ENCODE measurements around the gene THBS2.
"Not testable (repeated sequence)": the region's sequence is repeated elsewhere in the genome, so short reads cannot be mapped to it uniquely, and the experiment has no call there.

THBS2 gene

DNA sequence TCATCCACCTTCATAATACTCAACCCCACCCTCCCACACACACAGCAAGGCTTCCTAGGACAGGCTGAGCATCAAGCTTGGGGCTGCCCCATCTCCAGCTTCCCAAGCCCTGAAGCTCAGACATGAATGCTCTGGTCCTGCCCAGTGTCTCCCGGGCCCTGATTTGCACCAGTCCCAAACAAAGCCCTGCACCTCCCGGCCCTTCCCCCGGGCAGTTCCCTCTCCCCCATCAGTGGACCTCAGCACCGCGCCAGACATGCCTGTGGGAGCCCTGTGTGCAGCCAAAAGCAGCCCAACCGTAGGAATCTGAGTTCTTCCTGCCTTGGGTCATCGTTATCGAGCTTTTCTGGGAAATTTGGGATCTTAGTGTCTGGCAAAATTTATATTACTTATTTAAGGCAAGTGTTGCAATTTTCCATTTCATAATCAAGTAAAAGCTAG lies 63.5 kb downstream of the THBS2 start:
- DNase-seq (no peak), ATAC-seq (replicated peaks) (no peak)
- Mint-ChIP-seq H3K9me3 (peaks cover 5 to 7% of the 10 kb centered on the region in 2 donors), H3K27ac (no peak overlapping the region), H3K27me3 (peaks cover 0 to 12% of the 10 kb centered on the region in 2 donors), H3K4me1 (no peaks in the 10 kb centered on the region), H3K36me3 (no peaks in the 10 kb centered on the region), H3K4me3 (no peak overlapping the region)

DNA sequence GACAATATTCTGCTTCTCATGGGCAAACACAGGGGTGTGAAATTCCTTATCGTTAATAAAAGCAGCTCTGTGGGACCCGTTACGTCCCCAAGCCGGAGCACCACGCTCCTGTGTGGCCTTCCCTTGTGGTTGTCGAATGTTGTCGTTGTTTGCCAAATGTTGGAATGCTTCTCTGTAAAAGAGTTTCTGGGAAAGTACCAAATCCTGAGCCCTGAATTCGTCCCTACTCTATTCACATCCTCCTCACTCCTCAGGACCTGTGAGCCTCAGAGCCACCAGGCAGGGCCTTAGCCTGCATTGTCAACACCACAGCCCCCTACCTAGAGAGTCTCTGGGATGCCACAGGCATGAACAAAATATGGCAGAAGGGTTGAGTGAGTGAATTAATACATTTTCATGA lies 64.0 kb downstream of the THBS2 start:
- Mint-ChIP-seq H3K4me1 (no peaks in the 10 kb centered on the region), H3K9me3 (peaks cover 5% of the 10 kb centered on the region in 2 donors), H3K27ac (no peak overlapping the region), H3K4me3 (no peak overlapping the region), H3K36me3 (no peaks in the 10 kb centered on the region), H3K27me3 (peaks cover 0 to 12% of the 10 kb centered on the region in 2 donors)
- ATAC-seq (replicated peaks) = no peak
- DNase-seq = no peak

DNA sequence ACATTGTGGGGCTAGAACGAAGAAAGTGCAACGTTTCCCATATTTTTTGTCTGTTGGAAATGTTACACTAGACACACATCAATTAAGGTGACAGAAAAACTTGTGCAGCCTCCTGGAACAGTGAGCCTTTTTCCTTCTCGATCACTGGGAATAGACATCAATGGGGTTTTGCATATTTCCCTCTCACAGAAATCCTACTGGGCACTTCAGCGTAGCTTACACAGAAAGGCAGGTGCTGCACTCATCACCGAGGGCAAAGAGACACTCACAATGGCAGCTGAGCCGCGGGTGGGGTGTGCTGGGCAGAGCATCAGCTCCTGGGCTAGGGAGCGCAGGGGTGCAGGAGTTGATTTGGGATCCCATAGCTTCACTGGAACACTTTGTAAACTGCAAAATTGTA lies 64.5 kb downstream of the THBS2 start:
- Mint-ChIP-seq H3K9me3 (peaks cover 5% of the 10 kb centered on the region in 2 donors), H3K27ac (no peak overlapping the region), H3K4me1 (no peaks in the 10 kb centered on the region), H3K27me3 (peaks cover 0 to 12% of the 10 kb centered on the region in 2 donors), H3K4me3 (no peak overlapping the region), H3K36me3 (no peaks in the 10 kb centered on the region)
- ATAC-seq (replicated peaks) (no peak), DNase-seq (no peak)

DNA sequence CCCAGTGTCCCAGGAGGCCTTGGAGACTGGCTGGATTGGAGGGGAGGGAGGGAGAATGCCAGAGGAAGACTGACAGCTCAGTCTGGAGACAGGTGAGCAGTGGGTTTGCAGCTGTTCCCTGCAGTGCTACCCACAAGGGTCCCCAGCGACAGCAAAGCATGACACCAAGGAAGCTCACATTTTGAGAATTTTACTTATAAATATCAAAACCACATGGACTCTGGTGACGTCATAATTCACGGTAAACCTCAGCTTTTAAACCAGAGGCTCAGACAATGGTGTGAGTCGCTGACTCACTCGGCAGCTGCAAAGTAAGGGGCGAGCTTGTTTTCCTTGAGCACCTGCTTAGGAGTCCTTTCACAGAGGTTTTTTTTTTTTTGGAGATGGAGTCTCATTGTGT lies 65.2 kb downstream of the THBS2 start:
- H3K36me3 Mint-ChIP-seq = no peaks in the 10 kb centered on the region
- peaks cover 0 to 12% of the 10 kb centered on the region in 2 donors for H3K27me3 Mint-ChIP-seq
- H3K9me3 Mint-ChIP-seq = peaks cover 5% of the 10 kb centered on the region in 2 donors
- no peak overlapping the region for H3K27ac Mint-ChIP-seq
- no peak overlapping the region for H3K4me3 Mint-ChIP-seq
- H3K4me1 Mint-ChIP-seq = no peaks in the 10 kb centered on the region
- no peak for ATAC-seq (replicated peaks)
- DNase-seq = no peak

DNA sequence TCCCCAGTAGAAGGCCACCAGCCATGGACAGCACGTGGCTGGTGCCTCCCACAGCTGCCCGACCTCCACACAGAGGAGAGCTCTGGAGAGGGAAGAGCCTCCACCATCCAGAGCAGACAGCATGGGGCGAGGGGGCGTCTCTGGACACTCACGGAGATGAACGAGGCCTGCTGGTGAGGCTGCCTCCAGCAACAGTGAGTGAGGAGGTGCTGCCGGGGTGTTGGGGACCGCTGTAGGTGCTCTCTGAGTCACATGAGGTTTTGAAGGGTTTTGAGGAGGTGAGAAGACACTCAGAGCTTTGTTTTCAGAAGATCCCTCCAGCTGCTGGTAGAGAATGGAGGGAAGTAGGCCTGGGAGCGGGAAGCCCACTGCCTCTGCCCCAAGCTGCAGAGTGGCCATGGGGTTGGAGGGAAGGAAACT lies 65.6 kb downstream of the THBS2 start:
- no peak for ATAC-seq (replicated peaks)
- Mint-ChIP-seq H3K27me3 (peaks cover 0 to 9% of the 10 kb centered on the region in 2 donors), H3K36me3 (no peaks in the 10 kb centered on the region), H3K9me3 (peaks cover 4 to 5% of the 10 kb centered on the region in 2 donors), H3K27ac (no peak overlapping the region), H3K4me3 (no peak overlapping the region), H3K4me1 (no peaks in the 10 kb centered on the region)
- no peak for DNase-seq

DNA sequence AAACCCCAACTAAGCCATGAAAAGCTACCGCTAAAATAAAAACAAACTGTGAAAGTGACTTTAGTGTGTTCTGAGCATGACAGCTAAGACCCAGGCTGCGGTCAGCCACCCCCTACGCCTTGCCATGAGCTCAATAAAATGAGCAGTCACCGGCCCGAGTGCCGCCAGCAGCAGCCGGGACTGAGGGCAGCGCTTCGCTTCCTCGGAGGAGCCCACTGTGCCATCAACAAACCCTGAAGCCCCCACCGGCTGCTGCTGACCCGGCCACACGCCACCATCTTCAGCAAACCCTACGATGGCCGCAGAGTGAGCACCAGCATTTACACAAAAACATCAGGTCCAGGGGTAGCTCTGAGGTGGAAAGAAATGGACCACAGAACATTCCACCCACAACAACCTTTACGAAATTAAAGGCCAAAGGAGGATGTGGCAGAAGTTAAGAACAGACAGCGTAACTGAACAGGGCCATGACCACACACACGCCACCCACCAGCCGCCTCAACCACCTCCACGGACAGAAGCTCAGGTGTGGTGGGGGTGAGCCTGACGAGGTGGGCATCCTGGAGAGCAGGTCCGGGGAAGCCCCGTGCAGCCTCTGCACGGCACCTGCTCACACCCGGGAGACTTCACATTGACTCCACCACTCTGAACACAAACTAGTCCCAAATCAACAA lies 67.0 kb downstream of the THBS2 start:
- Mint-ChIP-seq H3K27me3 (peaks cover 0 to 3% of the 10 kb centered on the region in 2 donors), H3K27ac (no peak overlapping the region), H3K9me3 (peaks cover 2 to 3% of the 10 kb centered on the region in 2 donors), H3K36me3 (no peaks in the 10 kb centered on the region), H3K4me3 (no peak overlapping the region), H3K4me1 (no peaks in the 10 kb centered on the region)
- DNase-seq (no peak), ATAC-seq (replicated peaks) (no peak)

DNA sequence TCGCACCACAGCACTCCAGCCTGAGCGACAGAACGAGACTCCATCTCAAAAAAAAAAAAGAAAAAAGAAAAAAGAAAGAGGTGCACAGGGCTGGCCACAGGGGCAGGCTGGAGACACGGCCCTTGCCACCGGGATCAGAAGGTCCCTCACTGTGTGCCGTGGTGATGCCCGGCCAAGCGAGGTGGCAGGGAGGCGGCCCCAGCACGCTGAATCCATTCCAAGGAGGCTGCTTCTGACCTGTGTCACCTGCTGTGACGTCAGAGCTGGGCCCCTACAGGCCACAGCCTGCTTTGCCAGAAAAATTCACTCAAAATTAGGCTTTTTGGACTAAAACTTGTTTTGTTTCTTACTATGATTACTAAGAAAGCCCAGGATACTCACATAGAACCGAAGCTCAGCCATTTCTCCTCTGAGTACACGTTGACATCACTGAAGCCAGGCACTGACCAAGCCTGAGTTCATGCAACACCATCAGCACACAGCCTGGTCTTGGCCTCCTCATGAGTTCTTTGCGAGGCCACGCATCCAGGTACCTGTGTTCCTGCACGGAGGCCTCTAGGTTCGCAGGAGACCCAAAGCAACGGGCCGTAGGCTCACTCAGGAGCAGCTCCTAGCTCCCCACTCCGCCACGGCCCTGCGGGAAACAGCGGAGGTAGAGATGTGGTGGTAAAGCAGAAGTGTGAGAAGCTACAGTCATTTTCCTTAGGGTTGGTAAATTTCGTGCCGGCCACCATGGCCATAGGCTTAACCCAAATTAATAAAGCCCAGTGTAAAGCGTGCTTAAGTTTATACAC lies 67.8 kb downstream of the THBS2 start:
- Mint-ChIP-seq H3K4me1 (no peaks in the 10 kb centered on the region), H3K4me3 (no peak overlapping the region), H3K27me3 (no peaks in the 10 kb centered on the region), H3K9me3 (no peaks in the 10 kb centered on the region), H3K36me3 (no peaks in the 10 kb centered on the region), H3K27ac (no peak overlapping the region)
- ATAC-seq (replicated peaks) (no peak), DNase-seq (no peak)

DNA sequence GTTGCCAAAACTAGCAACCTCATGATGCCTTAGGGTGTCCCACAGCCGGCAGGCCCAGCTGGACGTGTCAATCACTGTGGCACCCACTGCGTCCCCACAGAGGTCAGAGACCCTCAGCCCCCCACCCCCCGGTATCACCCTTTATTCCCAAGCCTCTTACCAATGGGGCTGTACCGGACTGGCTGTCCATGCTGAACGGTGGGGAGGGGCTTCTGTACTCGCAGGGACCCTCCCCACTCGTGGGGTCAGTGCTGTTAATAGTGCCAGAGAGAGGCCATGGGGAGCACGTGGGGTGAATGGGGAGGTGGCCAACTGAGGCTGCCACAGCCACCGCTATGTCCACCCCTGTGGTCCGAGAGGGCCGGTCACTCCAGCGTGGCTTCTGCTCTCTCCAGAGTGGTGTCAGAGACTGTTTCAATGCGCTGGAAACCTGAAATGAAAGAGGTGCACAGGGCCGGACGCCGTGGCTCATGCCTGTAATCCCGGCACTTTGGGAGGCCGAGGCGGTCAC lies 68.6 kb downstream of the THBS2 start:
- no peak overlapping the region for H3K4me3 Mint-ChIP-seq
- no peaks in the 10 kb centered on the region for H3K36me3 Mint-ChIP-seq
- H3K4me1 Mint-ChIP-seq = no peaks in the 10 kb centered on the region
- ATAC-seq (replicated peaks) (no peak), DNase-seq (no peak)
- no peaks in the 10 kb centered on the region for H3K9me3 Mint-ChIP-seq
- H3K27ac Mint-ChIP-seq = no peak overlapping the region
- H3K27me3 Mint-ChIP-seq = no peaks in the 10 kb centered on the region

DNA sequence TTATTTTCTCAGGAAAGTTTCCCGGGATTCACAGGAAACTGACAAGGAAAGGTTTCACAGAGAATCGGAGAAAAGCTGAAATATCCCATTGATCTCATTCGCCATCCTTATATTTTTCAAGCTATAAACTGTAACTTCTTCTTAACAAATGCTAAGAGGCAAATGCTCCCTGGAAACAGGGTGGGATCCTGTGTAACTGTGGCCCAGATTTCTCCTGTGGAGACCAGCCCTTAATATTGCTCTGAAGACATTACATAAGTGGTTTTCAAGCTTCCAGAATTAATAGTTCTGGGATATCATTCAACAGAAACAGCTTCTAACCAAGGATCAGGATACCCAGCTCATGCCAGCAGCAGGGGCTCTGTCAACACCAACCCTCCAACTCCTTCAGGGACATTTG lies 69.2 kb downstream of the THBS2 start:
- H3K4me1 Mint-ChIP-seq = no peaks in the 10 kb centered on the region
- no peak for ATAC-seq (replicated peaks)
- H3K4me3 Mint-ChIP-seq = no peak overlapping the region
- H3K27me3 Mint-ChIP-seq = no peaks in the 10 kb centered on the region
- no peak for DNase-seq
- H3K27ac Mint-ChIP-seq = no peak overlapping the region
- H3K36me3 Mint-ChIP-seq = no peaks in the 10 kb centered on the region
- no peaks in the 10 kb centered on the region for H3K9me3 Mint-ChIP-seq

DNA sequence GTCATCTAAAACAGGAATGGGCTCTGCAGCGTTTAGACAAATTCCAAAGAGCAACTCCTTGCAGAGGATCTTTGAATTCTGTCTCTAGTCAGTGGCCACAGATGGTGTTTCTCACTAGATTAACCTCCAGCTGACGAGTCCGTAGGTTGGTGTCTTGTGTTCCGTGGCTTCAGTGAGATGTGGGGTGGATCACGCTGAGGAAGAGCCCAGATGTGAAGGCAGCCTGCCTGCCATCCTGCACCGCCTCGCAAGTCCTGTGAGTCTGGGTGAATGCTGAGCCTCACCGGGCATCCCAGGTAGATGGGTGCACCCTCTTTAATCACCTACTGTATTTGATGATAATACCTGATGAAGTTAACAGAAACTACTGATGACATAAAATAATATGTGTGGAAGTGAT lies 70.4 kb downstream of the THBS2 start:
- Mint-ChIP-seq H3K9me3 (no peaks in the 10 kb centered on the region), H3K4me3 (no peak overlapping the region), H3K27me3 (peaks cover 4 to 5% of the 10 kb centered on the region in 2 donors), H3K36me3 (no peaks in the 10 kb centered on the region), H3K27ac (no peak overlapping the region), H3K4me1 (no peaks in the 10 kb centered on the region)
- ATAC-seq (replicated peaks) (no peak), DNase-seq (no peak)

DNA sequence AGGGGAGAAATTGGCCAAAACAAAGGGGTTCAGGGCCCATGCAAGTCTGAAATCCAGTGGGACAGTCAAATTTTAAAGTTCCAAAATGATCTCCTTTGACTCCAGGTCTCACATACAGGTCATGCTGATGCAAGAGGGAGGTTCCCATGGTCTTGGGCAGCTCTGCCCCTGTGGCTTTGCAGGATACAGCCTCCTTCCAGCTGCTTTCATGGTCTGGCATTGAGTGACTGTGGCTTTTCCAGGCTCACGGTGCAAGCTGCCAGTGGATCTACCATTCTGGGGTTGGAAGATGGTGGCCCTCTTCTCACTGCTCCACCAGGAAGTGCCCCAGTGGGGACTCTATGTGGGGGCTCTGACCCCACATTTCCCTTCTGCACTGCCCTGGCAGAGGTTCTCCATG lies 73.8 kb downstream of the THBS2 start:
- not testable (repeated sequence) for DNase-seq; H3K27ac Mint-ChIP-seq; H3K4me1 Mint-ChIP-seq; ATAC-seq (replicated peaks); H3K9me3 Mint-ChIP-seq; H3K36me3 Mint-ChIP-seq; H3K4me3 Mint-ChIP-seq
- H3K27me3 Mint-ChIP-seq = peaks cover 14 to 19% of the 10 kb centered on the region in 2 donors

DNA sequence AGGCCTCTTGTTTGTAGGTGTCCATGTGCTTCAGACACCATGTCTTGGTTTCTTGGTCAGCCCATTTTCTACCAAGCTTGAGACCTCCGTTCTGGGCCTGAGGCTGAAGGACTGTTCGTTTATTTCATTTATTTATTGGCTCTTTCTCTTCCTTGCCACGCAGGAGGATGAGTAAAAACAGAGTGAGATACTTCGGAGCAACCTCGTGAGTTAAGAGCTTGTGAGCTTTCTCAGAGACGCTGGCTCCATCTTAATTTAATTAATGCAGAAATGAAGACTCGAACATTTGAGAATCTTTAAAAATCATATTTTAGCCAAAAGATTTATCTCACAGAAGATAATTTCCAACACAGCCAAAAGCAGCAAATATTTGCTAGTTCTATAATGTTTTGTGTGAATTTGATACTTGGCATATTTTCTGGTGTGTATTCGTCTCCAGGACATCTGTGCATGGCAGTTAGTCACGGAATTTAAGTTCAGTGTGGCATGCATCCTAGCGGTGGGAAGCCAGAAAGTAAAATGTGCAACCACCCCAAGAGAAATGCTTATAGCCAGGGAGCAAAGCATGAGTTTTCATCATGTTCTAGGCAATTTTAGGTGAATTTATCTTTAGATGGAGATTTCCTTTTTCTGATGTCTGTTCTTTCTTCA lies 76.0 kb downstream of the THBS2 start:
- H3K27ac Mint-ChIP-seq = no peak overlapping the region
- no peak overlapping the region for H3K4me3 Mint-ChIP-seq
- no peaks in the 10 kb centered on the region for H3K9me3 Mint-ChIP-seq
- DNase-seq (no peak), ATAC-seq (replicated peaks) (no peak)
- H3K4me1 Mint-ChIP-seq = no peaks in the 10 kb centered on the region
- peaks cover 14 to 19% of the 10 kb centered on the region in 2 donors for H3K27me3 Mint-ChIP-seq
- no peaks in the 10 kb centered on the region for H3K36me3 Mint-ChIP-seq

DNA sequence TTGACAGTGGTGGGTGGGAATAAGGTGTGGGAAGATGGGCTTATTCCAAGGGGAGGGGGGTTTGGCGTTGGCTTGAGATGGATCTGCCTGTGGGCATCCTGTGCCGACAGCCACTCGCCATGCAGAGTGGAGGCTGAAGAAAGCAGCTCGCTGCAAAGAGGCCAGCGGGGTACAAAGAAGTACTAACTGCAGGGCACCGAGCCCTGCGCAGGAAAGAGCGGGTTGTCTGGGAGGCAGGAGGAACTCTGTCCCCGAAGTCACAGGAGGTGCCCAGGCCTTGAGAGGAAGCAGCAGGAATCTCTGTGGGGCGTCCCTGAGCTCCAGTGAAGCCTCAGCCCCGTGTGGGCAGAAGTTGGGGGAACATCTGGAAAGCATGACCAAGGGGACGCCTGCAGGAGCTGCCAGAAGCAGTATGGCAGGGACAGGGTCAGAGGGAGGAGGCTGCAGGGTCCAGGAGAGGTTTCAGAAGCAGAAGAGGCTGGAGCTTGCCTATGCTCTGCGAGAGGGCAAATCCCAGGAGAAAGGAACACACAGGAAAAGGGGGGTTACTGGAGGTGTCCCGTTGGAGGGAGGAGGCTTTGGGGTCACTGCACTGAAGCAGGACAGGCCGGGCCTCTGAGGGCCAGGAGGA lies 77.2 kb downstream of the THBS2 start:
- H3K4me1 Mint-ChIP-seq = no peaks in the 10 kb centered on the region
- H3K27me3 Mint-ChIP-seq = peaks cover 14 to 19% of the 10 kb centered on the region in 2 donors
- H3K36me3 Mint-ChIP-seq = no peaks in the 10 kb centered on the region
- no peaks in the 10 kb centered on the region for H3K9me3 Mint-ChIP-seq
- H3K4me3 Mint-ChIP-seq = no peak overlapping the region
- H3K27ac Mint-ChIP-seq = no peak overlapping the region
- ATAC-seq (replicated peaks) = no peak
- no peak for DNase-seq

DNA sequence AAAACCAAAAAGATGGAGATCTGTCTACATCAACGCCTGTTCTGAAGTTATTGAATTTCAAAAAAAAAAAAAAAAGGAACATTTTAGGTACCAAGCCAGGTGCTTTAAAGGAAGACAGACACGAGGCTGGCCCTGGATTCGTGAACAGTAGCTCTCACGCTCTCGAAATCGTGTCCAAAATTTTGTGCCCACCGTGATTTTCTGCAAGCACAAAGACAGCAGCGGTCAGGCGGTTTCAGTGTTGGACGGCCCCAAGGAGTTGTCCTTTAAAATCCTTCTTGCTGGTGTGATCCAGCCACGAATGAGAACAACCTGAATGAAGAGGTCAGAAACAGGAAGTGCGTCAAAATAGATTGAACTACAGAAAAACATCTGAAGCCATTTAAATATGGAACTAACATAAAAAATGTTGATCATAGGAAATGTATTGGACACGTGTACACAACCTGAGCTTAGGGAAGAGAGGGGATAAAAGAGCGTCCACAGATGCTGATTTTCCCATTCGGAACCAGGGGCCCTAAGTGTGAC lies 78.2 kb downstream of the THBS2 start:
- Mint-ChIP-seq H3K36me3 (no peaks in the 10 kb centered on the region), H3K9me3 (no peaks in the 10 kb centered on the region), H3K27ac (no peak overlapping the region), H3K4me3 (no peak overlapping the region), H3K4me1 (no peaks in the 10 kb centered on the region), H3K27me3 (peaks cover 14 to 19% of the 10 kb centered on the region in 2 donors)
- no peak for DNase-seq
- ATAC-seq (replicated peaks) = no peak

Data from stimulated activated naive B cell treated with anti-CD40 and anti-IgM and Interleukin-4, amounts not matched to agents 10 μg/mL and 1 μg/mL and 100 μg/mL, for 72 hours (primary cell).